ENCODE results near the gene HIVEP3.
A peak's percentile ranks its signal among the peaks of the same experiment; 100 is the strongest.

HIVEP3 gene

GRCh38 chr1:41811051-41811795 lies 107.5 kb downstream of the HIVEP3 start:
- no peak for DNase-seq

- no peak for DNase-seq
Measured at GRCh38 chr1:41810446-41810845, 108.3 kb downstream of the HIVEP3 start.

GRCh38 chr1:41809692-41810091 lies 109.0 kb downstream of the HIVEP3 start:
- no peak for DNase-seq

- DNase-seq = no peak
Measured at GRCh38 chr1:41807390-41807789, 111.3 kb downstream of the HIVEP3 start.

- DNase-seq = no peak
Measured at GRCh38 chr1:41806472-41807155, 112.1 kb downstream of the HIVEP3 start.

GRCh38 chr1:41805771-41806471 lies 112.8 kb downstream of the HIVEP3 start:
- no peak for DNase-seq

GRCh38 chr1:41804176-41804575 lies 114.5 kb downstream of the HIVEP3 start:
- DNase-seq = peak in 1 of 2 experiments; percentile 28

- no peak for DNase-seq
Measured at GRCh38 chr1:41803656-41804055, 115.1 kb downstream of the HIVEP3 start.

- DNase-seq = peak; percentile 56 to 88
Measured at GRCh38 chr1:41802532-41803501, 115.9 kb downstream of the HIVEP3 start.

- peak in 1 of 2 experiments; percentile 70 for DNase-seq
Measured at GRCh38 chr1:41800311-41800829, 118.4 kb downstream of the HIVEP3 start.

- DNase-seq = no peak
Measured at GRCh38 chr1:41799723-41800122, 119.0 kb downstream of the HIVEP3 start.

GRCh38 chr1:41799205-41799604 lies 119.5 kb downstream of the HIVEP3 start:
- no peak for DNase-seq

- peak in 1 of 2 experiments; percentile 37 for DNase-seq
Measured at GRCh38 chr1:41795205-41795762, 123.4 kb downstream of the HIVEP3 start.

GRCh38 chr1:41794031-41794430 lies 124.7 kb downstream of the HIVEP3 start:
- no peak for DNase-seq

- DNase-seq = no peak
Measured at GRCh38 chr1:41792485-41792770, 126.3 kb downstream of the HIVEP3 start.

- no peak for DNase-seq
Measured at GRCh38 chr1:41791667-41792484, 126.8 kb downstream of the HIVEP3 start.

GRCh38 chr1:41790351-41790750 lies 128.4 kb downstream of the HIVEP3 start:
- no peak for DNase-seq

- no peak for DNase-seq
Measured at GRCh38 chr1:41789661-41790330, 128.9 kb downstream of the HIVEP3 start.

- no peak for DNase-seq
Measured at GRCh38 chr1:41788427-41788826, 130.3 kb downstream of the HIVEP3 start.

GRCh38 chr1:41784531-41785274 lies 134.0 kb downstream of the HIVEP3 start:
- DNase-seq = no peak
